Hepatocyte (in vitro differentiated cells): ENCODE data around the gene ZNF469. TPM values are rescaled to one million over a fixed set of nuclear protein-coding genes. Genes with fewer than 3 reads are reported as not detected.

Experiments
- DNase-seq: peaks from one replicate; pipeline ENCODE4 v3.0.0-alpha.2; 2016; ENCODE audit warnings: low spot score
- H2AFZ ChIP-seq: fragments of 200-600 bp; sonication (generic); 2 replicates; pipeline ENCODE4 v1.6.0; 2016; ENCODE audit warnings: antibody characterized with exemption, mild to moderate bottlenecking
- H3K27ac ChIP-seq: fragments of 200-600 bp; sonication (generic); 2 replicates; pipeline ENCODE4 v1.5.1; 2016; ENCODE audit warnings: mild to moderate bottlenecking
- H3K27me3 ChIP-seq: fragments of 200-600 bp; sonication (generic); 2 replicates; pipeline ENCODE4 v1.6.1; 2016
- H3K36me3 ChIP-seq: fragments of 200-600 bp; sonication (generic); replicated peaks from 2 replicates; pipeline ENCODE4 v1.5.1; 2016; ENCODE audit warnings: low read depth; ENCODE audit not compliant: insufficient read depth
- H3K4me1 ChIP-seq: fragments of 200-600 bp; sonication (generic); 2 replicates; pipeline ENCODE4 v1.5.1; 2016; ENCODE audit warnings: mild to moderate bottlenecking, moderate library complexity; ENCODE audit not compliant: insufficient read depth
- H3K4me2 ChIP-seq: fragments of 200-600 bp; sonication (generic); 2 replicates; pipeline ENCODE4 v1.6.0; 2016
- H3K4me3 ChIP-seq: fragments of 200-600 bp; sonication (generic); 2 replicates; pipeline ENCODE4 v1.5.1; 2016; ENCODE audit warnings: mild to moderate bottlenecking
- H3K79me2 ChIP-seq: fragments of 200-600 bp; sonication (generic); 2 replicates; pipeline ENCODE4 v1.6.0; 2017; ENCODE audit warnings: mild to moderate bottlenecking
- H3K9me2 ChIP-seq: fragments of 200-600 bp; sonication (generic); replicated peaks from 2 replicates; pipeline ENCODE4 v1.6.0; 2017; ENCODE audit warnings: mild to moderate bottlenecking; ENCODE audit not compliant: insufficient read depth
- H3K9me3 ChIP-seq: fragments of 200-600 bp; sonication (generic); 2 replicates; pipeline ENCODE4 v1.5.1; 2016; ENCODE audit warnings: low read depth, mild to moderate bottlenecking
- H4K20me1 ChIP-seq: fragments of 200-600 bp; sonication (generic); 2 replicates; pipeline ENCODE4 v1.6.0; 2016; ENCODE audit warnings: mild to moderate bottlenecking; ENCODE audit not compliant: insufficient read depth, poor library complexity, severe bottlenecking
- EZH2 ChIP-seq: fragments of 200-600 bp; sonication (generic); IDR thresholded peaks from 2 replicates; pipeline ENCODE4 v1.6.1; 2016; ENCODE audit warnings: antibody characterized with exemption, mild to moderate bottlenecking, borderline replicate concordance
- EZH2phosphoT487 ChIP-seq: fragments of 200-600 bp; sonication (generic); IDR thresholded peaks from one replicate; pipeline ENCODE4 v1.6.1; 2018; ENCODE audit warnings: antibody characterized with exemption, mild to moderate bottlenecking, low read depth, moderate library complexity; ENCODE audit not compliant: unreplicated experiment, severe bottlenecking
- WGBS: methylation state at CpG from one replicate; pipeline ENCODE4 v1.1.6; 2016; ENCODE audit warnings: low lambda C conversion rate; ENCODE audit errors: missing lambda C conversion rate; 5-methylcytosine and 5-hydroxymethylcytosine counted together
- polyA plus RNA-seq: library from polyadenylated mRNA; unstranded; fragments of >200 nt; fragmentation: Nextera tagmentation; extraction: Ambion mirVana; gene quantifications from 2 replicates; pipeline ENCODE4 v1.2.1, GENCODE V29; 2016
- total RNA-seq: library from RNA; depleted of rRNA; stranded (reverse); fragments of >200 nt; gene quantifications from 2 replicates; pipeline ENCODE4 v1.2.3, GENCODE V29; 2014
- TF ChIP-seq, protein P1 (sequence below): fragments of 200-600 bp; sonication (generic); IDR thresholded peaks from 2 replicates; pipeline ENCODE4 v1.5.1; 2016; ENCODE audit warnings: antibody characterized with exemption, mild to moderate bottlenecking; ENCODE audit not compliant: poor library complexity

Gene ZNF469
- total and polyA plus RNA-seq, 2 experiments from 2014 or later: 1.0 to 1.3 TPM

DNA sequence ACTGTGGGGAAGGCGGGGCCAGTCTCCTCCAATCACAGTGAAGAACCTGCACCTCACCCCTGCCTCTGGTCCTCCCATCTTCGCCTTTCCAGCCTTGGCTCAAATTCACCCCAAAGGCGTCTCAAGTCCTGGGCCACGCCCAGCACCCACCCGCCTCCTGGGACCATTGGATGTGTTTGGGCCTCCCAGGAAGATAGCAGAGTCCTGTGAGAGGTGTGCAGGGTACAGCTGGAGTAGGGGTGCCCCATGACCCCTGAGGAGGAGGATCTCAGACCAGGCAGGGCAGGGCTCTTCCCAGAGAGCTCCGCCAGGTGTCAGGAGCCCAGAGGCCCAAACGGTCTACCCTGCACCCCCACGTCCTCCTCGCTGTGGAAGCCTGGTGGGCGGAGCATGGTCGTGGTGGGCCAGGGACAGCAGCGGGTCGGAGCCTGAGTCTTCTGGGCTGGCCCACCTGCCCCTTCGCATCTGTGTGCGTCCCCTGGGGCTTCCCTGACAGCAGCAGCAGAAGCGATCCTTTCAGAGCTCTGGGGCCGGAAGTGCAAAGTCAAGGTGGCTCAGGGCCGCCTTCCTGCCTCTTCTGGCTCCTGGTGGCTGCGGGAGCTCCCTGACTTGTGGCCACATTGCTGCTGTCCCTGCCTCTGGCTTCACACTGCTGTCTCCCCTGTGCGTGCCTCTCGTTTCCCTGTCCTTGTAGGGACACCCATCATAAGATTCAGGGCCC, 34.9 kb upstream of the ZNF469 start:
- TF ChIP-seq EZH2phosphoT487: no peak
- Histone ChIP-seq H3K4me1 (no peaks in the 10 kb centered on the region), H2AFZ (no peak overlapping the region), H3K9me2 (no peaks in the 10 kb centered on the region), H3K36me3 (no peaks in the 10 kb centered on the region), H3K79me2 (no peaks in the 10 kb centered on the region), H3K4me3 (no peak overlapping the region), H3K4me2 (no peak overlapping the region), H4K20me1 (no peaks in the 10 kb centered on the region), H3K27ac (no peak overlapping the region), H3K9me3 (no peaks in the 10 kb centered on the region), H3K27me3 (no peaks in the 10 kb centered on the region)
- WGBS: 89% methylated on average over 21 of the region's 21 CpGs
- no peak for DNase-seq

DNA sequence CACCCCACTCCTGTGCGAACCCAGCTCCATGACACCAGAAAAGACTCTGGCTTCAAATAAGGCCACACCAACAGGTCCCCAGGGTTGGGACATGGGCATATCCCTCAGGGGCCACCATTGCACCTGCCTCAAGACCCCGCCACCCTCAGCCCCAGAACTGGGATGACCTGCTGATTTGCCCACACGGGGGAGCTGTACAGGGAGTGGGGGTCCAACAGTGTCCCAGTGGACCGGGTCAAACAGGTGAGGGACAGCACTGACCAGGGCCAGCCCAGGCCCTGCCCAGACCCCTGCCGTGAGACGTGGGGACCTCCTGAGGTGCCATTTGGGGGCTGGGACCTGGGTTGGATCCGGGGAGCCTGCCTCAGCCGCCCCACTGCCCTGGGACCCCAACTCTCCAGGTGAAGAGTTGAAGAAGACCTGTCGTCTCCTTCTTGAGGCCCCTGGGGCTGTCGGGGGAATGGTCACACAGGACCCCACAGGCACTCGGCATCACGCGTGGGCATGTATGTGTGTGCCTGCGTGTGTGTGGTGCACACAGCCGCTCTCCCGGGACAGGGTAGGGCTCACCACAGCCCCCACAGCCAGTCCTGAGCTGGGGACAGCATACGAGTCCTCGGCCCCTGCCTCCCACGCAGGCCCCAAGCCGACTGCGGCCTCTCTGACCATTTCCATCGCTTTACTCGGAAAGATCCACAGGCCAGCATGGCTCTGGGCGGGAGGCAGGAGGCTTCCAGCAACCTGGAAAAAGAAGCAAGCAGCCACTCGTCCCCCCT, 34.2 kb upstream of the ZNF469 start:
- 93% methylated on average over 24 of the region's 25 CpGs for WGBS
- no peaks in the 10 kb centered on the region for H4K20me1 ChIP-seq
- TF ChIP-seq, protein P1, sequence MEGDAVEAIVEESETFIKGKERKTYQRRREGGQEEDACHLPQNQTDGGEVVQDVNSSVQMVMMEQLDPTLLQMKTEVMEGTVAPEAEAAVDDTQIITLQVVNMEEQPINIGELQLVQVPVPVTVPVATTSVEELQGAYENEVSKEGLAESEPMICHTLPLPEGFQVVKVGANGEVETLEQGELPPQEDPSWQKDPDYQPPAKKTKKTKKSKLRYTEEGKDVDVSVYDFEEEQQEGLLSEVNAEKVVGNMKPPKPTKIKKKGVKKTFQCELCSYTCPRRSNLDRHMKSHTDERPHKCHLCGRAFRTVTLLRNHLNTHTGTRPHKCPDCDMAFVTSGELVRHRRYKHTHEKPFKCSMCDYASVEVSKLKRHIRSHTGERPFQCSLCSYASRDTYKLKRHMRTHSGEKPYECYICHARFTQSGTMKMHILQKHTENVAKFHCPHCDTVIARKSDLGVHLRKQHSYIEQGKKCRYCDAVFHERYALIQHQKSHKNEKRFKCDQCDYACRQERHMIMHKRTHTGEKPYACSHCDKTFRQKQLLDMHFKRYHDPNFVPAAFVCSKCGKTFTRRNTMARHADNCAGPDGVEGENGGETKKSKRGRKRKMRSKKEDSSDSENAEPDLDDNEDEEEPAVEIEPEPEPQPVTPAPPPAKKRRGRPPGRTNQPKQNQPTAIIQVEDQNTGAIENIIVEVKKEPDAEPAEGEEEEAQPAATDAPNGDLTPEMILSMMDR: no peak
- no peak for TF ChIP-seq EZH2phosphoT487
- no peak for TF ChIP-seq EZH2
- no peaks in the 10 kb centered on the region for H3K9me2 ChIP-seq
- DNase-seq: no peak
- no peaks in the 10 kb centered on the region for H3K4me1 ChIP-seq
- no peak overlapping the region for H2AFZ ChIP-seq
- H3K27ac ChIP-seq: no peak overlapping the region
- H3K79me2 ChIP-seq: no peaks in the 10 kb centered on the region
- no peaks in the 10 kb centered on the region for H3K27me3 ChIP-seq
- no peak overlapping the region for H3K4me3 ChIP-seq
- no peak overlapping the region for H3K4me2 ChIP-seq
- H3K9me3 ChIP-seq: no peaks in the 10 kb centered on the region
- H3K36me3 ChIP-seq: no peaks in the 10 kb centered on the region

DNA sequence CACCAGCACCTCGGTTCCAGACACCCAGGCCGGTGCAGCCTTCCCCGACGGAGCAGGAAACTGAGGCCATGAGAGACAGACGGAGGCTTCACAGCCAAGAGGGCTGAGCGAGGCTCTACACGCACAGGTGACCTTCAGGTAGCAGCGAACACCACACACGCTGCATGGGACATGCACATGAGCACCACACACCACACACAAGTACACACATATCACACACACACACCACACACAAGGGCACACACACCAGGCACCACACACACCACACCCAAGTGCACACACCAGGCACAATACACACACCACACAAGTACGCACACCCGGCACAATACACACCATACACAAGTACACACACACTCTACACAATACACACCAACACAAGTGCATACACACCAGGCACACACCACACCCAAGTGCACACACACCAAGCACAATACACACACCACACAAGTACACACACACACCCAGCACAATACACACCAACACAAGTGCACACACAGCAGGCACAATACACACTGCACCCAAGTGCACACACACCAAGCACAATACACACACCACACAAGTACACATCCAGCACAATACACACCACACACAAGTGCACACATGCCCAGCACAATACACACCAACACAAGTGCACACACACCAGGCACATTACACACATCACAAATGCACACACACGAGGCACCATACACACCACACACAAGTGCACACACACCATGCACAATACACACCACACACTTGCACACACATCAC, 33.4 kb upstream of the ZNF469 start:
- H3K79me2 ChIP-seq: no peaks in the 10 kb centered on the region
- no peak overlapping the region for H3K4me3 ChIP-seq
- H3K9me2 ChIP-seq: no peaks in the 10 kb centered on the region
- no peaks in the 10 kb centered on the region for H3K36me3 ChIP-seq
- TF ChIP-seq, protein P1: no peak
- TF ChIP-seq EZH2: no peak
- no peak for TF ChIP-seq EZH2phosphoT487
- H3K4me1 ChIP-seq: no peaks in the 10 kb centered on the region
- H3K9me3 ChIP-seq: no peaks in the 10 kb centered on the region
- WGBS: 89% methylated on average over 12 of the region's 12 CpGs
- no peak overlapping the region for H3K27ac ChIP-seq
- H2AFZ ChIP-seq: no peak overlapping the region
- no peak overlapping the region for H3K4me2 ChIP-seq
- H4K20me1 ChIP-seq: no peaks in the 10 kb centered on the region
- no peaks in the 10 kb centered on the region for H3K27me3 ChIP-seq
- no peak for DNase-seq
